Right cardiac atrium (tissue), 5 donors: ENCODE measurements around the gene ARL3. TPM values are rescaled to one million over a fixed set of nuclear protein-coding genes. Genes with fewer than 3 reads are reported as not detected.
"Not testable (repeated sequence)": the region's sequence is repeated elsewhere in the genome, so short reads cannot be mapped to it uniquely, and the experiment has no call there.

Experiments used
- ATAC-seq, 2 donors: fragments of 200-7000 bp; cut with Tn5 transposase; one replicate each; pipeline versions ENCODE4 v1.8.0 to v1.9.1; 2020; ENCODE audit warnings: moderate library complexity in 2 of 2, mild to moderate bottlenecking in 1 of 2
- DNase-seq, 3 donors: peaks; one replicate each; pipeline ENCODE4 v3.0.0-alpha.2; 2020
- H3K27ac ChIP-seq: one replicate; pipeline ENCODE4 v1.5.1; 2013; ENCODE audit warnings: mild to moderate bottlenecking, low read length, control low read depth, moderate library complexity
- H3K27me3 ChIP-seq: one replicate; pipeline ENCODE4 v1.6.1; 2013; ENCODE audit not compliant: control insufficient read depth, insufficient read depth
- H3K4me1 ChIP-seq: one replicate; pipeline ENCODE4 v1.6.1; 2013; ENCODE audit warnings: low read length; ENCODE audit not compliant: control insufficient read depth, insufficient read depth
- H3K4me3 ChIP-seq: one replicate; pipeline ENCODE4 v1.5.1; 2013; ENCODE audit warnings: low read length, control low read depth
- H3K9me3 ChIP-seq: one replicate; pipeline ENCODE4 v1.6.1; 2013; ENCODE audit warnings: low read length; ENCODE audit not compliant: control insufficient read depth
- WGBS: extraction: QIAGEN DNeasy Blood & Tissue Kit; methylation state at CpG from one replicate; pipeline ENCODE4 v1.1.7; 2013; 5-methylcytosine and 5-hydroxymethylcytosine counted together
- intact Hi-C, 4 donors: fragments of 100-400 bp; cut with DNase I; formaldehyde crosslinking; loops; one replicate each; pipeline versions ENCODE4 v1.11.0 to v1.14.0; 2022 to 2023
- polyA plus RNA-seq: library from polyadenylated mRNA; stranded (reverse); fragments of 200-250 nt; gene quantifications from one replicate; pipeline ENCODE4 v1.2.3, GENCODE V29; 2013
- total RNA-seq, 4 donors: library from RNA; stranded (reverse); fragmentation: NEBNext Ultra II Directional; extraction: Animal tissue kit (Norgen Biotek cat#: 25700); gene quantifications; one replicate each; pipeline ENCODE4 v1.2.1, GENCODE V29; 2021
- donor health status: healthy with polysubstance abuse.
- donor health status: DM: no; HTN: yes; CAD: no.
- donor health status: DM: no; HTN: no; CAD: no.
- donor health status: DM: no; HTN: yes; CAD: no; lungs with severe emphysema.
- donor health status: DM: yes; HTN: yes; CAD: no.

ARL3 gene
- total and polyA plus RNA-seq, 5 donors: 13.0 to 18.3 (median 15.2) TPM

- Histone ChIP-seq H3K27ac (peak overlapping the region; percentile 46), H3K4me3 (no peak overlapping the region), H3K4me1 (peaks cover 20% of the 10 kb centered on the region), H3K9me3 (no peaks in the 10 kb centered on the region), H3K27me3 (no peaks in the 10 kb centered on the region)
- intact Hi-C loops: loop anchor here in 1 of 4 donors (5.0 kb wide), 1 partner anchor 39 kb away; the partner anchor contains the start of genes ARL3 and SFXN2
- 61% methylated on average over 13 of the region's 13 CpGs for WGBS
- ATAC-seq (no peak), DNase-seq (no peak)
Observed at GRCh38 chr10:102673236-102673818, 40.9 kb downstream of the ARL3 start.

GRCh38 chr10:102670871-102671434 is 43.2 kb downstream of the ARL3 start:
- no peaks in the 10 kb centered on the region for H3K9me3 ChIP-seq
- intact Hi-C loops: loop anchor here in 1 of 4 donors (5.0 kb wide), 1 partner anchor 41 kb away; the partner anchor contains the start of genes ARL3 and SFXN2
- ATAC-seq (no peak), DNase-seq (peak in 1 of 3 donors; percentile 16)
- peak overlapping the region; percentile 38 for H3K27ac ChIP-seq
- no peaks in the 10 kb centered on the region for H3K27me3 ChIP-seq
- peaks cover 17% of the 10 kb centered on the region for H3K4me1 ChIP-seq
- H3K4me3 ChIP-seq: no peak overlapping the region
- WGBS: 53% methylated on average over 6 of the region's 6 CpGs

GRCh38 chr10:102670065-102670670 is 44.0 kb downstream of the ARL3 start:
- DNase-seq (no peak), ATAC-seq (no peak)
- Histone ChIP-seq H3K4me3 (no peak overlapping the region), H3K27ac (peak overlapping the region; percentile 80), H3K4me1 (peaks cover 12% of the 10 kb centered on the region), H3K9me3 (no peaks in the 10 kb centered on the region), H3K27me3 (no peaks in the 10 kb centered on the region)
- intact Hi-C loops: loop anchor here in 1 of 4 donors (5.0 kb wide), 1 partner anchor 42 kb away; the partner anchor contains the start of genes ARL3 and SFXN2
- WGBS: 87% methylated on average over 9 of the region's 9 CpGs

GRCh38 chr10:102669206-102670064 is 44.8 kb downstream of the ARL3 start:
- intact Hi-C loops: loop anchor here in 1 of 4 donors (5.0 kb wide), 1 partner anchor 43 kb away; the partner anchor contains the start of genes ARL3 and SFXN2
- no peak overlapping the region for H3K4me3 ChIP-seq
- H3K4me1 ChIP-seq: peaks cover 12% of the 10 kb centered on the region
- ATAC-seq (peak; percentile 73), DNase-seq (peak; percentile 57 to 78 (median 76))
- WGBS: 60% methylated on average over 7 of the region's 7 CpGs
- no peaks in the 10 kb centered on the region for H3K9me3 ChIP-seq
- peak overlapping the region; percentile 88 for H3K27ac ChIP-seq
- no peaks in the 10 kb centered on the region for H3K27me3 ChIP-seq

GRCh38 chr10:102668326-102669107 is 45.7 kb downstream of the ARL3 start:
- H3K4me3 ChIP-seq: no peak overlapping the region
- no peaks in the 10 kb centered on the region for H3K9me3 ChIP-seq
- H3K4me1 ChIP-seq: peaks cover 7% of the 10 kb centered on the region
- H3K27me3 ChIP-seq: no peaks in the 10 kb centered on the region
- peak overlapping the region; percentile 88 for H3K27ac ChIP-seq
- 85% methylated on average over 10 of the region's 10 CpGs for WGBS
- peak in 1 of 3 donors; percentile 44 for DNase-seq
- intact Hi-C loops: no loop called here
- no peak for ATAC-seq

- H3K4me1 ChIP-seq, H3K4me3 ChIP-seq, H3K27me3 ChIP-seq, H3K9me3 ChIP-seq, intact Hi-C loops, DNase-seq, H3K27ac ChIP-seq, ATAC-seq: not testable (repeated sequence)
- 92% methylated on average over 4 of the region's 4 CpGs for WGBS
Observed at GRCh38 chr10:102667411-102667810, 46.8 kb downstream of the ARL3 start.

GRCh38 chr10:102665904-102666509 is 48.2 kb downstream of the ARL3 start:
- Histone ChIP-seq H3K27ac (no peak overlapping the region), H3K4me3 (no peak overlapping the region), H3K4me1 (peaks cover 10% of the 10 kb centered on the region), H3K9me3 (no peaks in the 10 kb centered on the region), H3K27me3 (no peaks in the 10 kb centered on the region)
- intact Hi-C loops: no loop called here
- ATAC-seq (no peak), DNase-seq (peak in 1 of 3 donors; percentile 36)
- WGBS: 81% methylated on average over 9 of the region's 9 CpGs

- 47% methylated on average over 6 of the region's 6 CpGs for WGBS
- Histone ChIP-seq H3K27me3 (no peaks in the 10 kb centered on the region), H3K27ac (no peak overlapping the region), H3K4me3 (no peak overlapping the region), H3K4me1 (peaks cover 10% of the 10 kb centered on the region), H3K9me3 (no peaks in the 10 kb centered on the region)
- ATAC-seq: peak; percentile 1 to 17
- intact Hi-C loops: no loop called here
- no peak for DNase-seq
Observed at GRCh38 chr10:102661658-102662028, 52.6 kb downstream of the ARL3 start.

GRCh38 chr10:102660888-102661657 is 53.1 kb downstream of the ARL3 start:
- 9% methylated on average over 22 of the region's 22 CpGs for WGBS
- Histone ChIP-seq H3K4me3 (no peak overlapping the region), H3K4me1 (peaks cover 10% of the 10 kb centered on the region), H3K9me3 (no peaks in the 10 kb centered on the region), H3K27me3 (no peaks in the 10 kb centered on the region), H3K27ac (no peak overlapping the region)
- ATAC-seq (peak; percentile 57 to 78), DNase-seq (peak; percentile 78 to 89 (median 85))
- intact Hi-C loops: no loop called here
